SK-N-MC (cell line): ENCODE measurements around the gene DPH3.

ENCODE experiments used
- DNase-seq: peaks from one replicate; pipeline ENCODE4 v3.0.0-alpha.2; 2011; ENCODE audit warnings: low read depth, low spot score
- H3K27ac ChIP-seq: fragments of 200-600 bp; sonication (generic); 2 replicates; pipeline ENCODE4 v1.5.1; 2016; ENCODE audit warnings: mixed run types
- H3K36me3 ChIP-seq: fragments of 200-600 bp; sonication (generic); 2 replicates; pipeline ENCODE4 v1.6.1; 2017; ENCODE audit warnings: antibody characterized with exemption, low read length, mixed read lengths; ENCODE audit not compliant: insufficient read depth
- H3K4me3 ChIP-seq: fragments of 200-600 bp; sonication (generic); 2 replicates; pipeline ENCODE4 v1.5.1; 2016
- H3K9ac ChIP-seq: fragments of 200-600 bp; sonication (generic); 2 replicates; pipeline ENCODE4 v1.8.0; 2017; ENCODE audit warnings: mixed run types, mixed read lengths; ENCODE audit not compliant: insufficient read length
- H3K9me3 ChIP-seq: fragments of 200-600 bp; sonication (generic); 2 replicates; pipeline ENCODE4 v1.6.1; 2017; ENCODE audit warnings: low read depth, mild to moderate bottlenecking, antibody characterized with exemption, low read length, moderate library complexity, mixed read lengths
- EZH2 ChIP-seq: fragments of 200-600 bp; sonication (generic); IDR thresholded peaks from one replicate; pipeline ENCODE4 v1.6.1; 2017; ENCODE audit warnings: antibody characterized with exemption
- FOXP2 ChIP-seq: optimal IDR thresholded peaks from 2 replicates; pipeline ENCODE3; 2011; ENCODE audit warnings: mild to moderate bottlenecking, moderate library complexity; ENCODE audit not compliant: insufficient read depth; ENCODE audit errors: extremely low read length, control extremely low read depth
- POLR2AphosphoS5 ChIP-seq: IDR thresholded peaks from 2 replicates; pipeline ENCODE4 v1.6.1; 2012; ENCODE audit warnings: mild to moderate bottlenecking, low read depth, low read length, borderline replicate concordance

Gene DPH3

GRCh38 chr3:16286751-16287543 lies 22.2 kb upstream of the DPH3 start:
- Histone ChIP-seq H3K36me3 (no peaks in the 10 kb centered on the region), H3K9me3 (no peaks in the 10 kb centered on the region), H3K9ac (no peak overlapping the region), H3K27ac (no peak overlapping the region), H3K4me3 (no peak overlapping the region)
- TF ChIP-seq POLR2AphosphoS5 (no peak), EZH2 (no peak), FOXP2 (no peak)
- no peak for DNase-seq

- no peak for TF ChIP-seq POLR2AphosphoS5
- no peak for TF ChIP-seq FOXP2
- no peak for TF ChIP-seq EZH2
- Histone ChIP-seq H3K9me3 (no peaks in the 10 kb centered on the region), H3K4me3 (no peak overlapping the region), H3K27ac (no peak overlapping the region), H3K36me3 (no peaks in the 10 kb centered on the region), H3K9ac (no peak overlapping the region)
- no peak for DNase-seq
Observed at GRCh38 chr3:16286161-16286560, 21.4 kb upstream of the DPH3 start.

GRCh38 chr3:16284633-16285032 lies 19.9 kb upstream of the DPH3 start:
- TF ChIP-seq EZH2 (no peak), POLR2AphosphoS5 (no peak), FOXP2 (no peak)
- no peaks in the 10 kb centered on the region for H3K36me3 ChIP-seq
- DNase-seq, result no peak
- H3K9ac ChIP-seq, result no peak overlapping the region
- H3K27ac ChIP-seq, result no peak overlapping the region
- H3K9me3 ChIP-seq, result no peaks in the 10 kb centered on the region
- H3K4me3 ChIP-seq, result no peak overlapping the region

- no peaks in the 10 kb centered on the region for H3K36me3 ChIP-seq
- DNase-seq, result no peak
- H3K9me3 ChIP-seq, result no peaks in the 10 kb centered on the region
Observed at GRCh38 chr3:16280671-16281070, 15.9 kb upstream of the DPH3 start.

GRCh38 chr3:16279010-16279801 lies 14.5 kb upstream of the DPH3 start:
- TF ChIP-seq EZH2 (no peak), POLR2AphosphoS5 (no peak), FOXP2 (no peak)
- Histone ChIP-seq H3K9me3 (no peaks in the 10 kb centered on the region), H3K36me3 (no peaks in the 10 kb centered on the region), H3K27ac (no peak overlapping the region), H3K9ac (no peak overlapping the region), H3K4me3 (no peak overlapping the region)
- DNase-seq, result no peak

More at GRCh38 chr3:16280671-16281070, 15.9 kb upstream of the DPH3 start:
- Histone ChIP-seq H3K9ac (no peak overlapping the region), H3K27ac (0 out of 2 replicates have a peak overlapping the region, but pooled peaks have one; percentile 13), H3K4me3 (no peak overlapping the region)
- TF ChIP-seq FOXP2 (no peak), POLR2AphosphoS5 (no peak), EZH2 (no peak)

GRCh38 chr3:16277471-16277870 lies 12.7 kb upstream of the DPH3 start:
- no peaks in the 10 kb centered on the region for H3K9me3 ChIP-seq
- H3K9ac ChIP-seq, result no peak overlapping the region
- no peaks in the 10 kb centered on the region for H3K36me3 ChIP-seq
- no peak overlapping the region for H3K27ac ChIP-seq
- no peak for DNase-seq
- no peak overlapping the region for H3K4me3 ChIP-seq
- TF ChIP-seq POLR2AphosphoS5 (no peak), EZH2 (no peak), FOXP2 (no peak)

- TF ChIP-seq FOXP2, result no peak
- TF ChIP-seq POLR2AphosphoS5, result no peak
- TF ChIP-seq EZH2, result no peak
- no peak overlapping the region for H3K27ac ChIP-seq
- no peak for DNase-seq
- no peak overlapping the region for H3K4me3 ChIP-seq
- no peaks in the 10 kb centered on the region for H3K9me3 ChIP-seq
- no peaks in the 10 kb centered on the region; the same call in none of the 2 replicates for H3K36me3 ChIP-seq
- H3K9ac ChIP-seq, result no peak overlapping the region
Observed at GRCh38 chr3:16273867-16274266, 9.1 kb upstream of the DPH3 start.

GRCh38 chr3:16272588-16272987 lies 7.8 kb upstream of the DPH3 start:
- Histone ChIP-seq H3K9me3 (no peaks in the 10 kb centered on the region), H3K27ac (no peak overlapping the region), H3K9ac (no peak overlapping the region), H3K4me3 (no peak overlapping the region), H3K36me3 (no peaks in the 10 kb centered on the region; the same call in none of the 2 replicates)
- TF ChIP-seq POLR2AphosphoS5 (no peak), EZH2 (no peak), FOXP2 (no peak)
- DNase-seq, result no peak
